Measurements from ENCODE around the gene UHRF1. TPM values are rescaled to one million over a fixed set of nuclear protein-coding genes. Genes with fewer than 3 reads are reported as not detected.

The UHRF1 gene
- total and polyA plus RNA-seq, 2 donors from 2014 or later: 0.19 to 3.1 TPM

DNA sequence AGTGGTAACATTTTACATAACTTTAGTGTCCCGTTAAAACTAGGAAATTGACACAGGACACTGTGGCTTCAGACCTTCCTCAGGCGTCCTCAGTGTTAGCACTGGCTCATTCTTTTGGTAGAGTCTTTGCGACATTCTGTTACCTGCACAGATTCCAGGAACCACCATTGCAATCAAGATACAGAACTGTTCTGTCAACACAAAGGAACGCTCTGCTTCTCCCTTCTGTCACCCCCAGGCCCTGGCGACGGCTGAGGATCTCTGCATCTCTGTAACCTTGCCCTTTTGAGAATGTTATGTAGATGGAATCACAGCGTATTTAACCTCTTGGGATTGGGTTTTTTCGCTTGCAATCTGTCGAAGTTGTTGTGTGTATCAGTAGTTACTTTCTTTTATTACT is 82.2 kb downstream of the UHRF1 start:
- peaks cover 0 to 12% (median 6%) of the 10 kb centered on the region in 3 donors for H3K4me1 ChIP-seq (ENCODE audit: control insufficient read depth in 2 of 3, insufficient read depth in 2 of 3, low read depth in 1 of 3, low read length in 3 of 3)
- H3K27ac ChIP-seq (ENCODE audit: low read depth in 2 of 2, low read length in 2 of 2): no peak overlapping the region
- intact Hi-C loops (cut with DNase I): no loop called here
- H3K27me3 ChIP-seq (ENCODE audit: control insufficient read depth, insufficient read depth, low read length): no peaks in the 10 kb centered on the region
- DNase-seq (no peak), FAIRE-seq (no peak)
- no peak overlapping the region for H3K4me3 ChIP-seq (ENCODE audit: low read length in 3 of 3)
- no peaks in the 10 kb centered on the region for H3K9me3 ChIP-seq (ENCODE audit: control insufficient read depth in 2 of 3, insufficient read depth in 1 of 3, low read length in 3 of 3)
- no peaks in the 10 kb centered on the region for H3K36me3 ChIP-seq (ENCODE audit: control insufficient read depth in 2 of 3, insufficient read depth in 3 of 3, low read length in 3 of 3)
- no peak overlapping the region for H3K9ac ChIP-seq (ENCODE audit: low read length in 3 of 3)
- TF ChIP-seq, protein P1, sequence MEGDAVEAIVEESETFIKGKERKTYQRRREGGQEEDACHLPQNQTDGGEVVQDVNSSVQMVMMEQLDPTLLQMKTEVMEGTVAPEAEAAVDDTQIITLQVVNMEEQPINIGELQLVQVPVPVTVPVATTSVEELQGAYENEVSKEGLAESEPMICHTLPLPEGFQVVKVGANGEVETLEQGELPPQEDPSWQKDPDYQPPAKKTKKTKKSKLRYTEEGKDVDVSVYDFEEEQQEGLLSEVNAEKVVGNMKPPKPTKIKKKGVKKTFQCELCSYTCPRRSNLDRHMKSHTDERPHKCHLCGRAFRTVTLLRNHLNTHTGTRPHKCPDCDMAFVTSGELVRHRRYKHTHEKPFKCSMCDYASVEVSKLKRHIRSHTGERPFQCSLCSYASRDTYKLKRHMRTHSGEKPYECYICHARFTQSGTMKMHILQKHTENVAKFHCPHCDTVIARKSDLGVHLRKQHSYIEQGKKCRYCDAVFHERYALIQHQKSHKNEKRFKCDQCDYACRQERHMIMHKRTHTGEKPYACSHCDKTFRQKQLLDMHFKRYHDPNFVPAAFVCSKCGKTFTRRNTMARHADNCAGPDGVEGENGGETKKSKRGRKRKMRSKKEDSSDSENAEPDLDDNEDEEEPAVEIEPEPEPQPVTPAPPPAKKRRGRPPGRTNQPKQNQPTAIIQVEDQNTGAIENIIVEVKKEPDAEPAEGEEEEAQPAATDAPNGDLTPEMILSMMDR (IDR thresholded peaks at IDR 0.05; ENCODE audit: borderline replicate concordance, extremely low read depth, insufficient read depth): no peak

DNA sequence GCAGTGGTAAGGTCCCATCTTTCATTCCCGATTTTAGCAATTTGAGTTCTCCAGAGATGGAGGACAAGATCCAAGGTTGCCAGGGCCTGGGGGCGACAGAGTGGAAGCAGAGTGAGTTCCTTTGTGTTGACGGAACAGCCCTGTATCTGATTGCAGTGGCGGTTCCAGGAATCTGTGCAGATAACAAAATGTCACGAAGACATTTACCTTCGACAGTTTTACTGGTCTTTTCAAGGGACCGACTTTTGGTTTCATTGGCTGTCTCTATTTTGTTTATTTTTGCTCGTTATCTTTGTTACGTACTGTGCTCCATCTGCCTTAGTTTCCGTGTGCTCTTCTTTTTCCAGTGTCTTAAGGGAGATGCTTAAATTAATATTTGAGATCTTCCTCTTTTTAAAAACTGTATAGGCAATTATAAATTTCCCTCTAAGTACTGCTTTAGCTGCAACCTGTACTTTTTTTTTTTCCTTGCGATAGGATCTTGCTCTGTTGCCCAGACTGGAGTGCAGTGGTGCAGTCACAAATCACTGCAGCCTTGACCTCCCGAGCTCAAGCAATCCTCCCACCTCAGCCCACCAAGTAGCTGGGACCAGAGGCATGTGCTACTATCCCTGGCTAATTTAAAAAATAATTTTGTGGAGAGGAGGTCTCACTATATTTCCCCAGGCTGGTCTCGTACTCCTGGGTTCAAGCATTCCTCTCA is 82.8 kb downstream of the UHRF1 start:
- no peak overlapping the region for H3K9ac ChIP-seq (ENCODE audit: low read length in 3 of 3)
- FAIRE-seq (no peak), DNase-seq (no peak)
- H3K4me1 ChIP-seq (ENCODE audit: control insufficient read depth in 2 of 3, insufficient read depth in 2 of 3, low read depth in 1 of 3, low read length in 3 of 3): peaks cover 0 to 11% (median 5%) of the 10 kb centered on the region in 3 donors
- no peaks in the 10 kb centered on the region for H3K36me3 ChIP-seq (ENCODE audit: control insufficient read depth in 2 of 3, insufficient read depth in 3 of 3, low read length in 3 of 3)
- no peaks in the 10 kb centered on the region for H3K27me3 ChIP-seq (ENCODE audit: control insufficient read depth, insufficient read depth, low read length)
- TF ChIP-seq, protein P1 (IDR thresholded peaks at IDR 0.05; ENCODE audit: borderline replicate concordance, extremely low read depth, insufficient read depth): no peak
- no peaks in the 10 kb centered on the region for H3K9me3 ChIP-seq (ENCODE audit: control insufficient read depth in 2 of 3, insufficient read depth in 1 of 3, low read length in 3 of 3)
- H3K27ac ChIP-seq (ENCODE audit: low read depth in 2 of 2, low read length in 2 of 2): no peak overlapping the region
- H3K4me3 ChIP-seq (ENCODE audit: low read length in 3 of 3): no peak overlapping the region
- intact Hi-C loops (cut with DNase I): no loop called here

DNA sequence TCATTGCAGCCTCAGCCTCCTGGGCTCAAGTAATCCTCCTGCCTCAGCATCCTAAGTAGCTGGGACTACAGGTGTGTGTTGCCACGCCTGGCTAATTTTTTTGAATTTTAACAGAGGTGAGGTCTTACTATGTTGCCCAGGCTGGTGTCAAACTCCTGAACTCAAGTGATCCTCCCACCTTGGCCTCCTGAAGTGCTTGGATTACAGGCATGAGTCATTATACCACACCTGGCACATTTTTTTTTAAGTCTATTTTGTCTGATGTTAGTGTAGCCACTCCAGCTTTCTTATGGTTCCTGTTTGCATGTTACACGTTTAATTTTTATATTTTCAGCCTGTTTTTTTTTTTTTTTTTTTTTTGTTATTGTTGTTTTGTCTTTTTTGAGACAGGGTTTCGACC is 84.4 kb downstream of the UHRF1 start:
- Histone ChIP-seq H3K4me1 (ENCODE audit: control insufficient read depth in 2 of 3, insufficient read depth in 2 of 3, low read depth in 1 of 3, low read length in 3 of 3) (peaks cover 0 to 6% (median 0%) of the 10 kb centered on the region in 3 donors), H3K9me3 (ENCODE audit: control insufficient read depth in 2 of 3, insufficient read depth in 1 of 3, low read length in 3 of 3) (no peaks in the 10 kb centered on the region), H3K36me3 (ENCODE audit: control insufficient read depth in 2 of 3, insufficient read depth in 3 of 3, low read length in 3 of 3) (no peaks in the 10 kb centered on the region), H3K27ac (ENCODE audit: low read depth in 2 of 2, low read length in 2 of 2) (no peak overlapping the region), H3K4me3 (ENCODE audit: low read length in 3 of 3) (no peak overlapping the region), H3K9ac (ENCODE audit: low read length in 3 of 3) (no peak overlapping the region), H3K27me3 (ENCODE audit: control insufficient read depth, insufficient read depth, low read length) (no peaks in the 10 kb centered on the region)
- intact Hi-C loops (cut with DNase I): no loop called here
- no peak for FAIRE-seq
- TF ChIP-seq, protein P1 (IDR thresholded peaks at IDR 0.05; ENCODE audit: borderline replicate concordance, extremely low read depth, insufficient read depth): no peak
- no peak for DNase-seq
